ENCODE measurements around the gene FOXN3.

DNA sequence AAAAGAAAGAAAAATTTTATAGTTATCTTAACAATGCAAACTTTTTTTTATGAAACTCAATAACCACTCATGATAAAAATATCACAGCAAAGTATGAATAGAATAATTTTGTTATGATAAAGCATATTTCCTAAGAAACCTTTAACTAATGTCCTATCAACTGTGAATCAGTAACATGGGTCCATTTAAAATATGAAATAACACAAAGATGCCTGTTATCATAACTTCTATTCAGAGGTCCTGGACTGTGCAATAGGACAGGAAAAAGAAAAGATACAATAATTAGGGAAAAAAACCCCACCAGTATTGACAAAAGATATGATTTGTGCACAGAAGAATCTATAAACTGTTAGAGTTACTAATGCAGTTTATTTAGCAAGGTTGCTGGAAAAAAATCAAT, 245.4 kb downstream of the FOXN3 start:
- TF ChIP-seq, protein P1, sequence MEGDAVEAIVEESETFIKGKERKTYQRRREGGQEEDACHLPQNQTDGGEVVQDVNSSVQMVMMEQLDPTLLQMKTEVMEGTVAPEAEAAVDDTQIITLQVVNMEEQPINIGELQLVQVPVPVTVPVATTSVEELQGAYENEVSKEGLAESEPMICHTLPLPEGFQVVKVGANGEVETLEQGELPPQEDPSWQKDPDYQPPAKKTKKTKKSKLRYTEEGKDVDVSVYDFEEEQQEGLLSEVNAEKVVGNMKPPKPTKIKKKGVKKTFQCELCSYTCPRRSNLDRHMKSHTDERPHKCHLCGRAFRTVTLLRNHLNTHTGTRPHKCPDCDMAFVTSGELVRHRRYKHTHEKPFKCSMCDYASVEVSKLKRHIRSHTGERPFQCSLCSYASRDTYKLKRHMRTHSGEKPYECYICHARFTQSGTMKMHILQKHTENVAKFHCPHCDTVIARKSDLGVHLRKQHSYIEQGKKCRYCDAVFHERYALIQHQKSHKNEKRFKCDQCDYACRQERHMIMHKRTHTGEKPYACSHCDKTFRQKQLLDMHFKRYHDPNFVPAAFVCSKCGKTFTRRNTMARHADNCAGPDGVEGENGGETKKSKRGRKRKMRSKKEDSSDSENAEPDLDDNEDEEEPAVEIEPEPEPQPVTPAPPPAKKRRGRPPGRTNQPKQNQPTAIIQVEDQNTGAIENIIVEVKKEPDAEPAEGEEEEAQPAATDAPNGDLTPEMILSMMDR (IDR thresholded peaks at IDR 0.05), result no peak
- no peak for TF ChIP-seq SMC3 (IDR thresholded peaks at IDR 0.05; ENCODE audit: low read depth, low read length)
- TF ChIP-seq RXRA (IDR thresholded peaks at IDR 0.05; ENCODE audit: borderline replicate concordance, low read depth), result no peak
- TF ChIP-seq RAD21 (IDR thresholded peaks at IDR 0.05; ENCODE audit: low read length), result no peak
- no peak for TF ChIP-seq GABPA (IDR thresholded peaks at IDR 0.05; ENCODE audit: low read depth)
- TF ChIP-seq SIN3A (IDR thresholded peaks at IDR 0.05; ENCODE audit: borderline replicate concordance, low read depth, low read length), result no peak
- no peak for TF ChIP-seq POLR2AphosphoS5 (IDR thresholded peaks at IDR 0.05; ENCODE audit: low read depth, low read length)
- TF ChIP-seq RFX5 (IDR thresholded peaks at IDR 0.05; ENCODE audit: low read length), result no peak
- TF ChIP-seq FOSL2 (IDR thresholded peaks at IDR 0.05; ENCODE audit: borderline replicate concordance, low read depth), result no peak
- TF ChIP-seq FOXM1 (IDR thresholded peaks at IDR 0.05; ENCODE audit: low read depth), result no peak
- no peak for TF ChIP-seq JUND (IDR thresholded peaks at IDR 0.05)

Data from SK-N-SH (cell line).